ENCODE measurements around the gene TRMU.

- TF ChIP-seq POLR2A (IDR thresholded peaks at IDR 0.05; ENCODE audit: low read depth, low read length) = no peak
- TF ChIP-seq POLR2AphosphoS5 (IDR thresholded peaks at IDR 0.05; ENCODE audit: low read depth, low read length) = no peak
These were observed 18.9 kb downstream of the TRMU start for GRCh38 chr22:46354176-46354992.
